Lower leg skin (tissue), 4 donors: ENCODE measurements around the gene CCDC51. TPM values are rescaled to one million over a fixed set of nuclear protein-coding genes. Genes with fewer than 3 reads are reported as not detected.
A peak's percentile ranks its signal among the peaks of the same experiment; 100 is the strongest.

Experiments used
- DNase-seq, 2 donors: peaks; one replicate each; pipeline ENCODE4 v3.0.0-alpha.2; 2019; ENCODE audit warnings: low spot score in 2 of 2
- H3K4me3 ChIP-seq: fragments of 200-600 bp; sonication (generic); 2 replicates; pipeline ENCODE4 v1.5.1; 2017; ENCODE audit warnings: mild to moderate bottlenecking, low read depth; ENCODE audit not compliant: poor library complexity, severe bottlenecking
- CTCF ChIP-seq, 3 donors: fragments of 450-650 bp; IDR thresholded peaks; one replicate each; pipeline ENCODE4 v1.5.1; 2016; ENCODE audit warnings: antibody characterized with exemption in 3 of 3, mild to moderate bottlenecking in 3 of 3, moderate library complexity in 2 of 3
- POLR2A ChIP-seq, 2 donors: fragments of 450-650 bp; IDR thresholded peaks; one replicate each; pipeline ENCODE4 v1.6.1; 2016 to 2017; ENCODE audit warnings: antibody characterized with exemption in 2 of 2, mild to moderate bottlenecking in 1 of 2, moderate library complexity in 1 of 2
- WGBS, 2 donors: methylation state at CpG; one replicate each; pipeline ENCODE4 v1.1.5; 2018; 5-methylcytosine and 5-hydroxymethylcytosine counted together
- intact Hi-C: fragments of 100-400 bp; cut with DNase I; formaldehyde crosslinking; loops from one replicate; pipeline ENCODE4 v1.15.0; 2023; ENCODE audit warnings: low total_unique reads
- total RNA-seq, 4 donors: library from RNA; depleted of rRNA; stranded (reverse); fragments of >200 nt; gene quantifications; one replicate each; pipeline ENCODE4 v1.1.0, GENCODE V29; 2016

CCDC51 gene
- total RNA-seq, 4 donors from 2014 or later: 6.7 to 17.1 (median 11.6) TPM

DNA sequence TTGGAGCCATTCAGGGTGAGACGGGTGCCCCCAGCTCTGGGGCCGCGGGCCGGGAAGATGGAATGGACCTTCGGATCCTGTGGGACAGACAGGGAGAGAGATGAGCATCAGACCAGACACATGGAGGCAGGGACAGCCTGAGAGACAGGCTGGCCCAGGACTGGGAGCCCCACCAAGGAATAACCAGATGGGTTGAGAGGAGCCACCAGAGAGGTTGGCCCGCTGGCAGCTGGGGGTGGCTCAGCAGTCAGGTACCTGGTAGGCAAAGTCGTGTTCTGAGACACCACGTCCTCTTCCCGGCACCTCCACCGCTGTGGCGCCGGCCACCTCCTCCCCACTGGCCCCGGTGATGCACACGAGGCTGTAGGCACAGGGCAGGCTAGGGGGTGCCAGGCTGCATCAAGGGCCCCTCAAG, 23.8 kb downstream of the CCDC51 start:
- WGBS, 2 donors: 93 to 94% methylated on average over 12 to 14 of the region's 14 CpGs

GRCh38 chr3:48415251-48415953, 24.5 kb downstream of the CCDC51 start:
- TF ChIP-seq POLR2A (IDR thresholded peaks at IDR 0.05) (no peak), CTCF (IDR thresholded peaks at IDR 0.05) (no peak)
- DNase-seq: no peak
- intact Hi-C loops: no loop called here
- H3K4me3 ChIP-seq: no peak overlapping the region
- WGBS, 2 donors: 88 to 90% methylated on average over 21 to 24 of the region's 24 CpGs

More for the DNA sequence above, 23.8 kb downstream of the CCDC51 start:
- no peak overlapping the region for H3K4me3 ChIP-seq
- DNase-seq: no peak
- intact Hi-C loops: no loop called here
- TF ChIP-seq POLR2A (IDR thresholded peaks at IDR 0.05) (no peak), CTCF (IDR thresholded peaks at IDR 0.05) (no peak)

DNA sequence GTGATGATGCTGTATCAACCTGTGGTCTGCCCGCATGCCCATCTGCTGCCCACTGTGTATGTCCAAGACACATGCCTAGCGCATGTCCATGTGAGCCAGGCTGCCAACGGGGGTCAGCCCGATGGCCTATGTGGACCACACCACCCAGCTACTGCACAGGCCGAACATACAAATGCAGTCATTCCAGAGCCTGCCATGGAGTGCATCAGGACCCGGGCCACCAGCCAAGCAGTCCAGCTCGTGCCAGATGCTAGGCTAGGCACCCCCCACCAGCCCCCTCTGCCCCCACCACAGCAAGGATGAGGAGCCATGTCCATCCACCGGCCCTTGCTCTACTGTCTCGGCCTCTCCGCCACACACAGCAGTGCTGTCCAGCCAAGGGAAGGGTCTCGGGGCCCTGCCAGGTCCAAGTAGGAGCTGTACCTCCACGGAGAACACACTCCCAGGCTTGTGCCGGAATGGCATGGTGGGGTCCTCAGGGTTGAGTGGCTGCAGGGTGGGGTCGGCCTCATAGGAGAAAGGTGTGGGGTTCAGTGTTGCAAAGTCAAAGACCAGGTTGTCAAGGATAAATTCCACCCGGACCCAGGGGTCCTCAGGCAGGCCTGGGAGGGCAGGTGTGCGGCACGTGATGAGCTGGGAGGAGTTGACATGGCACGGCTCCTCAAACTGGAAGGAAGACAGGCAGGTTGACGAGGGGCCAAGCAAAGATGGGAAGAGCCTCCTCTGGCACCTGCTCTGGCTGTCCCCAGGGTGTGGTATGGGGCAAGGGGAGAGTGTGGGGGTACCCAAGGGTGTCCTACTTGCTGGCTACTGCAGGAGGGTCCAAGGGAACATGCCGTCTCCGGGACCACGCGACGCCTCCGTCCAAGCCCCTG, 25.3 kb downstream of the CCDC51 start:
- DNase-seq: no peak
- no peak overlapping the region for H3K4me3 ChIP-seq
- TF ChIP-seq CTCF (IDR thresholded peaks at IDR 0.05) (no peak), POLR2A (IDR thresholded peaks at IDR 0.05) (no peak)
- intact Hi-C loops: no loop called here
- 77 to 78% methylated on average over 23 to 25 of the region's 25 CpGs for WGBS, 2 donors

DNA sequence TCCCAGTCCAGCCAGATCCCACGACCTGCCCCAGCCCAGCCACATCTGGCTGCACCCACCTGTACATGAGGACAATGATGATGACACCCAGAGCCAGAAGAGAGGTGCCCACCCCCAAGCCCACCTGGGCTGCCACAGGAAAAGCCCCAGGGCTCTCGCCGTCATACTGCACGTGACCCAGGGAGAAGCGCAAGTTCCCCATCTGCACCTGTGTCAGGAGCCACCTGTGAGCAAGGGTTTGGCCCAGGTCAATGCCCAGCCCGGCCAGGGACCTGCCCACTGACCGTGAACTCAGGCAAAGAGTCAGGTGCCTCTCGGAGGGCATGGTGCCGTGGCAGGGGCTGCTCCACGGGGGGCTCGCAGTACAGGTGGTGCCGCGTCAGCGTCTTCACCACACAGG, 26.3 kb downstream of the CCDC51 start:
- 72 to 75% methylated on average over 11 to 14 of the region's 14 CpGs for WGBS, 2 donors
- TF ChIP-seq CTCF (IDR thresholded peaks at IDR 0.05): no peak
- TF ChIP-seq POLR2A (IDR thresholded peaks at IDR 0.05): no peak
- DNase-seq: no peak
- intact Hi-C loops: no loop called here
- H3K4me3 ChIP-seq: no peak overlapping the region

DNA sequence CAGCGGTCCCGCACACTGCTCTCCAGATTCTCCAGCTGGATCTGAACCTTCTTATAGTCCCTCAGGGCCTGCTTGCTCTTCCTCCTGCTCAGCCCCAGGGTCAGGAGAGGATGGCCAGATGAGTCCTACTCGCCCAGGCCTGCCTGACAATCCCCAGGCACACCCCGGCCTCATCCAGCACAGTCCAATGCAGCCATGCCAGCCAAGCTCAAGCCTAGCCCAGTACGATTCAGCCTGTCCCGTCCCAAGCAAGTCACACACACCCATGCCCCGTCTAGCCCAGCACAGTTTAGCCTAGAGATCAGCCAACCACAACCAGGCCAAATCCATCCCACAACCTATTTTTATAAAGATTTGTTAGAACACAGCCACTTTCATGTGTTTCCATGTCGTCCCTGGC, 26.8 kb downstream of the CCDC51 start:
- no peak overlapping the region for H3K4me3 ChIP-seq
- WGBS, 2 donors: 49 to 55% methylated on average over 6 to 8 of the region's 8 CpGs
- DNase-seq: peak in 1 of 2 donors; percentile 70
- TF ChIP-seq CTCF (IDR thresholded peaks at IDR 0.05): no peak
- no peak for TF ChIP-seq POLR2A (IDR thresholded peaks at IDR 0.05)
- intact Hi-C loops: no loop called here
